Astrocyte of the cerebellum (primary cell): Measurements from ENCODE around the gene MX2.

Experiments used
- DNase-seq: peaks from one replicate; pipeline ENCODE4 v3.0.0-alpha.2; 2011; ENCODE audit warnings: low read depth
- H3K4me3 ChIP-seq: 2 replicates; pipeline ENCODE4 v1.5.1; 2011; ENCODE audit warnings: mild to moderate bottlenecking, low read depth, low read length, moderate library complexity
- in situ Hi-C: cut with HindIII; loops from 2 replicates; pipeline ENCODE4 v1.10.0; 2017; ENCODE audit warnings: low sequenced_read_pairs
- TF ChIP-seq, protein P1 (sequence below): IDR thresholded peaks from 2 replicates; pipeline ENCODE4 v1.5.1; 2012; ENCODE audit warnings: low read length, low read depth, moderate library complexity, mild to moderate bottlenecking; ENCODE audit errors: missing control alignments

MX2 gene

DNA sequence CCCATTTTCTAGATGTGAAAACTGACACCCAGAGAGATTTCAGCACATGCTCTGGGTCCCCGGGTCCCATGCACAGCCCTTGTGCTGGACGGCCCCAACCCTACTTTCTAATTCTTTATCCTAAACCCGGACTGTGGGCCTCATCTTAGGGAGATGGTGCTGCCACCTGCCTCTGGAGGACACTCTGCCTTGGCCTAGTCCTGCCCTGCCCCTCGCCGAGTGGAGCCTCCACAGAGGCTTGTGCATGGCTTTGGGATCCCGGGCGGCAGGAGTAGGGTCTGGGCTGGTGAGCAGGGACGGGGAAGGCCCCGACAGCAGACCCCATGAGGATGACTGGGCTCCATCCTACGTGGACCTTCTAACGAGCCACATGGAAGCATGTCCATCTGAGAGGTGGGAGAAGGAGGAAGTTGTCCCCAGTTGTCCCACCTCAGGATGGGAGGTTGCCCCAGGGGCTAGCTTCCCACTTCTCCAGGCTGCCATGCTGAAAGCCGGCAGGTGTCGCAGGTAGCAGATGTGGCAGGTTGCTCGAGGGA lies 12.4 kb downstream of the MX2 start:
- TF ChIP-seq, protein P1, sequence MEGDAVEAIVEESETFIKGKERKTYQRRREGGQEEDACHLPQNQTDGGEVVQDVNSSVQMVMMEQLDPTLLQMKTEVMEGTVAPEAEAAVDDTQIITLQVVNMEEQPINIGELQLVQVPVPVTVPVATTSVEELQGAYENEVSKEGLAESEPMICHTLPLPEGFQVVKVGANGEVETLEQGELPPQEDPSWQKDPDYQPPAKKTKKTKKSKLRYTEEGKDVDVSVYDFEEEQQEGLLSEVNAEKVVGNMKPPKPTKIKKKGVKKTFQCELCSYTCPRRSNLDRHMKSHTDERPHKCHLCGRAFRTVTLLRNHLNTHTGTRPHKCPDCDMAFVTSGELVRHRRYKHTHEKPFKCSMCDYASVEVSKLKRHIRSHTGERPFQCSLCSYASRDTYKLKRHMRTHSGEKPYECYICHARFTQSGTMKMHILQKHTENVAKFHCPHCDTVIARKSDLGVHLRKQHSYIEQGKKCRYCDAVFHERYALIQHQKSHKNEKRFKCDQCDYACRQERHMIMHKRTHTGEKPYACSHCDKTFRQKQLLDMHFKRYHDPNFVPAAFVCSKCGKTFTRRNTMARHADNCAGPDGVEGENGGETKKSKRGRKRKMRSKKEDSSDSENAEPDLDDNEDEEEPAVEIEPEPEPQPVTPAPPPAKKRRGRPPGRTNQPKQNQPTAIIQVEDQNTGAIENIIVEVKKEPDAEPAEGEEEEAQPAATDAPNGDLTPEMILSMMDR = no peak
- in situ Hi-C loops = no loop called here
- no peak for DNase-seq
- no peak overlapping the region for H3K4me3 ChIP-seq

DNA sequence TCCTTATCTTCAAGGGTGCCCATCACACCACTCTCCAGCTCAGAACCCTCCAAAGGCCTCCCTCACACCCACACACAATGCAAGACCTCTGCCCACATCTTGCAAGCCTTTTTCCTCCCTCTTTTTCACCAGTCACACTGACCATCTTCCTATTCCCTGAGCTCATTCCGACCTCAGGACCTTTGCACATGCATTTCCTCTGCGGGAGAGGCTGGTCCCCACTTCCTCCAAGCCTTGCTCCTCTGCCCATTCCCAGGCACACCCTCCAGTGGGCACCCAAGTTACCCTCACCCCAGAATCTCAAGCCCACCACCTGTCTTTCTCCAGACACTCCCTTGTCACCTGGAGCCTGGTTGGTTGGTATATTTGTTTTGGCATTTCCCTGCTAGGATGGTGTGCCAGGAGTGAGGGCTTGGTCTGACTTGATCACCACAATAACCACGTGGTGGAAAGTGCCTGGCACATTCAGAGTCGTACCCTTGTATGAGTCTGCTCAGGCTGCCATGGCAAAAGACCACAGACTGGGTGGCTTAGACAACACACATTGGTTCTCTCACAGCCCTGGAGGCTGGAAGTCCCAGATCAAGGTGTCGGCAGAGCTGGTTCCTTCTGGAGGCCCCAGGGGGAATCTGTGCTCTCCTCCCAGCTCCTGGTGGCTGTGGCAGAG lies 13.2 kb downstream of the MX2 start:
- in situ Hi-C loops = no loop called here
- TF ChIP-seq, protein P1 = no peak
- H3K4me3 ChIP-seq = no peak overlapping the region
- DNase-seq = no peak

DNA sequence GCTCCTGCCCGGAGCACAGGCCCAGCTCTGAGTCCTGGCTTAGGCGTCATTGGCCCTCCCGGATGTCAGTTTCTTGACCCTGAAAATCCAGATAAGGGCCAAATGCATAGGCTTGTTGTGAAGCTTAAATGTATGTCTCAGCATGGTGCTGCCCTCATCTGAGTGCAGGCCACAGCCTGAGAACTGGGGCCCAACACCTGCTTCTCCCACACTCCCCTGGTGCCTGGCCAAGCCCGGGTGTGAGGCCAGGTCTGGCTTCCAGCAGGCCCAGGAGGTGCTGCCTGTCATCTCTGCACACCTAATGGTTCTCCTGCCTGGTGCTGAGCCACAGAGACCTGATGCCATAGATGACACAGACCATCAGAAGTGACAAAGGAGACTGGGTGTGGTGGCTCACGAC lies 14.0 kb downstream of the MX2 start:
- in situ Hi-C loops = no loop called here
- TF ChIP-seq, protein P1 = no peak
- no peak overlapping the region for H3K4me3 ChIP-seq
- DNase-seq = no peak

DNA sequence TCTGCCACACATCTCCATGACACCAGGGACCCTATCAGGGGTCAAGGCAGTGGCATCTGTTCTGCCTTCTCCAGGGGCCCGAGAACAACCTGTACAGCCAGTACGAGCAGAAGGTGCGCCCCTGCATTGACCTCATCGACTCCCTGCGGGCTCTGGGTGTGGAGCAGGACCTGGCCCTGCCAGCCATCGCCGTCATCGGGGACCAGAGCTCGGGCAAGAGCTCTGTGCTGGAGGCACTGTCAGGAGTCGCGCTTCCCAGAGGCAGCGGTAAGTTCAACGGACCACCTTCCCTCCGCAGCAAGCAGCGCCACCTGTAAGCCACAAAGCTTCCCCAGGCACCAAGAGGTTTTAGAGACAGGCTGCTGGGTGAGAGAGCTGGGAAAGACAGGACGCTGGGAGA lies 15.9 kb downstream of the MX2 start:
- no peak overlapping the region for H3K4me3 ChIP-seq
- in situ Hi-C loops = no loop called here
- DNase-seq = no peak
- TF ChIP-seq, protein P1 = no peak

DNA sequence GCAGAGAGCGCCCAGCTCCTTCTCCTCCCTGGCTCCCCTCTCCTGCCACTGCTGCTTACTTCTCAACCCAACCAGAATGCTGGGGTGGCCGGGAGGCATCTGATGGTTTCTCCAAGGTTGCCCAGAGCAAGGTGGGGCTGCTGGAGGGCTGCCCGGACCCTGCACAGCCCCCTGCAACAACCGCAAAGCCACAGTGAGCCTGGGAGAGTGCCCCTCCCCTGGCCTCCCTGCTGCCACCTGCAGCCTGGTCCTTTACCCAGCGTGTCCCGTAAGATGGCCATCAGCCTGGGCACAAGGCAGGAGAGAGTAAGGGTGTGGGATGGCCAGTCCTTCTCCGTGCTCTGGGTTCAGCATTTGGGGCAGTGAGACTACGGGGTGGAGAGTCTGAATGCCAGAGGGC lies 17.0 kb downstream of the MX2 start:
- H3K4me3 ChIP-seq = no peak overlapping the region
- DNase-seq = no peak
- in situ Hi-C loops = no loop called here
- TF ChIP-seq, protein P1 = no peak

DNA sequence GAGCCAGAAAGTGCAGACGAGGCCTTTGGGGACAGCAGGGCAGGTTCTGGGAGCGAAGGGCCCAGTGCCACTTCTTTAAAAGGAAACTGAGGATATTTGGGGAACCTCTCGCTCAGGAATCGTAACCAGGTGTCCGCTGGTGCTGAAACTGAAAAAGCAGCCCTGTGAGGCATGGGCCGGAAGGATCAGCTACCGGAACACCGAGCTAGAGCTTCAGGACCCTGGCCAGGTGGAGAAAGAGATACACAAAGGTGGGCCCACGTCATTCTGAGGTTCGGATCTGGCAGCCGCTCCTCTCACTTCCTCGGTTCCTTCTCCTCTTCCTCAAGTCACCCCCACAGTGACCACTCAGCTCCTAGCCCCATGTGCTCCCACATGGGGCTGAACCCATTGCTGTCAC lies 18.1 kb downstream of the MX2 start:
- H3K4me3 ChIP-seq = no peak overlapping the region
- TF ChIP-seq, protein P1 = no peak
- in situ Hi-C loops = no loop called here
- no peak for DNase-seq

DNA sequence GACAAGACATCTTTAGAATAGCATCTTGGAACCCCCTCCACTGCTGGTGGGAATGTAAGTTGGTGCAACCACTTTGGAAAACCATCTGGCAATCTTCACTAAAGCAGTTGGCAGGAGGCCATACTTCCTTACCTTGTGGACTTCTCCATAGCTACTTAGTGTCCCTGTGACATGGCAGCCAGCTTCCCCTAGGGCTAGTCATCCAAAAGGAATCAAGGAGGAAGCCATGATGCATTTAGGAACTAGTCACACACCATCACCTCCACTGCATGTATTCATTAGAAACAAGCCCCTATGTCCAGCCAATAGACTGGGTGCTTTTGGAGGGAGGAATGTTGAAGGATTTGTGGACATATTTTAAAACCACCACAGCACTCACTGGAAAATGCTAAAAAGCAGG lies 19.9 kb downstream of the MX2 start:
- in situ Hi-C loops = no loop called here
- no peak overlapping the region for H3K4me3 ChIP-seq
- TF ChIP-seq, protein P1 = no peak
- no peak for DNase-seq
